Fibroblast of upper back skin (primary cell): ENCODE measurements around the gene SEZ6L.
A peak's percentile ranks its signal among the peaks of the same experiment; 100 is the strongest.

Experiments used
- DNase-seq: peaks from one replicate; pipeline ENCODE4 v3.0.0-alpha.2; 2013

SEZ6L gene

GRCh38 chr22:26342745-26343410 lies 173.6 kb downstream of the SEZ6L start:
- no peak for DNase-seq

- no peak for DNase-seq
Observed at GRCh38 chr22:26345496-26345895, 176.2 kb downstream of the SEZ6L start.

- no peak for DNase-seq
Observed at GRCh38 chr22:26348810-26349526, 179.7 kb downstream of the SEZ6L start.

- DNase-seq, result no peak
Observed at GRCh38 chr22:26354707-26355106, 185.4 kb downstream of the SEZ6L start.

- no peak for DNase-seq
Observed at GRCh38 chr22:26357281-26357680, 188.0 kb downstream of the SEZ6L start.

- no peak for DNase-seq
Observed at GRCh38 chr22:26357813-26358212, 188.6 kb downstream of the SEZ6L start.

GRCh38 chr22:26359156-26359555 lies 189.9 kb downstream of the SEZ6L start:
- DNase-seq, result no peak

- peak; percentile 75 for DNase-seq
Observed at GRCh38 chr22:26360169-26360885, 191.1 kb downstream of the SEZ6L start.

GRCh38 chr22:26362471-26362870 lies 193.2 kb downstream of the SEZ6L start:
- peak; percentile 21 for DNase-seq

- DNase-seq, result peak; percentile 78
Observed at GRCh38 chr22:26364066-26365015, 195.1 kb downstream of the SEZ6L start.

GRCh38 chr22:26367402-26368245 lies 198.4 kb downstream of the SEZ6L start:
- DNase-seq, result peak; percentile 47

- DNase-seq, result no peak
Observed at GRCh38 chr22:26372890-26373289, 203.6 kb downstream of the SEZ6L start.

GRCh38 chr22:26374391-26375026 lies 205.2 kb downstream of the SEZ6L start:
- DNase-seq, result no peak

- DNase-seq, result no peak
Observed at GRCh38 chr22:26377170-26377830, 208.0 kb downstream of the SEZ6L start.

- DNase-seq, result no peak
Observed at GRCh38 chr22:26380072-26380830, 211.0 kb downstream of the SEZ6L start.

- no peak for DNase-seq
Observed at GRCh38 chr22:26382782-26383181, 213.5 kb downstream of the SEZ6L start.

- no peak for DNase-seq
Observed at GRCh38 chr22:26383968-26384556, 214.8 kb downstream of the SEZ6L start.

GRCh38 chr22:26385164-26385563 lies 215.9 kb downstream of the SEZ6L start:
- no peak for DNase-seq

GRCh38 chr22:26389125-26389524 lies 219.9 kb downstream of the SEZ6L start:
- no peak for DNase-seq
